ENCODE measurements around the gene ADAM17. TPM values are rescaled to one million over a fixed set of nuclear protein-coding genes. Genes with fewer than 3 reads are reported as not detected.

The ADAM17 gene
- total and polyA plus RNA-seq, 4 donors = 3.3 to 14.1 (median 7.9) TPM

DNA sequence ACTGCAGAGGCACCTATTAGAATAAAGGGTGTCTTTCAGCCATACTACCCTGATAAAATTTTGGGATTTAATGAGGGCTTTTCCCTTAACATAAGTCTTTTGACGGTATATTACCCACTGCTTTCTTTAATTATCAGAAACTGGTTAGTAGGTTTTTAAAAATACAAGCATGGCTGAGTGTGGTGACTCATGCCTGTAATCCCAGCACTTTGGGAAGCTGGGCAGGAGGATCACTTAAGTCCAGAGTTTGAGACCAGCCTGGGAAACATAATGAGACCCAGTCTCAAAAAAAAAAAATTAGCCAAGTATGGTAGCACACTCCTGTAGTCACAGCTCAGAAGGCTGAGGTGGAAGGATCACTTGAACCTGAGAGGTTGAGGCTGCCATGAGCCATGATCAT is 116.1 kb downstream of the ADAM17 start:
- no peak for TF ChIP-seq FOXA2 (IDR thresholded peaks at IDR 0.05)
- no peak for TF ChIP-seq TAF1 (conservative IDR thresholded peaks at IDR 0.05)
- TF ChIP-seq, protein P1, sequence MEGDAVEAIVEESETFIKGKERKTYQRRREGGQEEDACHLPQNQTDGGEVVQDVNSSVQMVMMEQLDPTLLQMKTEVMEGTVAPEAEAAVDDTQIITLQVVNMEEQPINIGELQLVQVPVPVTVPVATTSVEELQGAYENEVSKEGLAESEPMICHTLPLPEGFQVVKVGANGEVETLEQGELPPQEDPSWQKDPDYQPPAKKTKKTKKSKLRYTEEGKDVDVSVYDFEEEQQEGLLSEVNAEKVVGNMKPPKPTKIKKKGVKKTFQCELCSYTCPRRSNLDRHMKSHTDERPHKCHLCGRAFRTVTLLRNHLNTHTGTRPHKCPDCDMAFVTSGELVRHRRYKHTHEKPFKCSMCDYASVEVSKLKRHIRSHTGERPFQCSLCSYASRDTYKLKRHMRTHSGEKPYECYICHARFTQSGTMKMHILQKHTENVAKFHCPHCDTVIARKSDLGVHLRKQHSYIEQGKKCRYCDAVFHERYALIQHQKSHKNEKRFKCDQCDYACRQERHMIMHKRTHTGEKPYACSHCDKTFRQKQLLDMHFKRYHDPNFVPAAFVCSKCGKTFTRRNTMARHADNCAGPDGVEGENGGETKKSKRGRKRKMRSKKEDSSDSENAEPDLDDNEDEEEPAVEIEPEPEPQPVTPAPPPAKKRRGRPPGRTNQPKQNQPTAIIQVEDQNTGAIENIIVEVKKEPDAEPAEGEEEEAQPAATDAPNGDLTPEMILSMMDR (IDR thresholded peaks at IDR 0.05; ENCODE audit: low read depth, low read length, missing input control) = no peak
- no peak for TF ChIP-seq NR2F2 (IDR thresholded peaks at IDR 0.05)
- TF ChIP-seq RAD21 (IDR thresholded peaks at IDR 0.05) = no peak
- no peak for TF ChIP-seq FOXA1 (IDR thresholded peaks at IDR 0.05)
- no peak for TF ChIP-seq EGR1 (IDR thresholded peaks at IDR 0.05; ENCODE audit: low read depth in 2 of 2)
- no peak for TF ChIP-seq GABPA (IDR thresholded peaks at IDR 0.05 in 1 of 2, conservative IDR thresholded peaks at IDR 0.05 in 1 of 2)
- TF ChIP-seq, protein P2, sequence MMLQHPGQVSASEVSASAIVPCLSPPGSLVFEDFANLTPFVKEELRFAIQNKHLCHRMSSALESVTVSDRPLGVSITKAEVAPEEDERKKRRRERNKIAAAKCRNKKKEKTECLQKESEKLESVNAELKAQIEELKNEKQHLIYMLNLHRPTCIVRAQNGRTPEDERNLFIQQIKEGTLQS (IDR thresholded peaks at IDR 0.05) = no peak
- no peak for TF ChIP-seq YY1 (IDR thresholded peaks at IDR 0.05)
- TF ChIP-seq, protein P3, sequence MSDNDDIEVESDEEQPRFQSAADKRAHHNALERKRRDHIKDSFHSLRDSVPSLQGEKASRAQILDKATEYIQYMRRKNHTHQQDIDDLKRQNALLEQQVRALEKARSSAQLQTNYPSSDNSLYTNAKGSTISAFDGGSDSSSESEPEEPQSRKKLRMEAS (IDR thresholded peaks at IDR 0.05) = no peak
- TF ChIP-seq HNF4A (conservative IDR thresholded peaks at IDR 0.05) = no peak
- Histone ChIP-seq H3K9me3 (ENCODE audit: control insufficient read depth in 4 of 4, low read length in 3 of 4) (no peaks in the 10 kb centered on the region), H3K9ac (ENCODE audit: low read depth in 1 of 2, low read length in 2 of 2) (no peak overlapping the region), H3K27ac (ENCODE audit: low read depth in 1 of 2, low read length in 2 of 2) (no peak overlapping the region), H3K4me1 (ENCODE audit: control insufficient read depth in 4 of 4, insufficient read depth in 4 of 4, low read length in 3 of 4) (no peaks in the 10 kb centered on the region), H3K4me3 (ENCODE audit: low read depth in 1 of 3, low read length in 3 of 3) (no peak overlapping the region), H3K36me3 (ENCODE audit: control insufficient read depth in 4 of 4, insufficient read depth in 3 of 4, low read depth in 1 of 4, low read length in 3 of 4) (peaks cover 13 to 52% (median 44%) of the 10 kb centered on the region in 4 donors), H3K27me3 (ENCODE audit: control insufficient read depth in 4 of 4, insufficient read depth in 4 of 4, low read length in 3 of 4) (no peaks in the 10 kb centered on the region)
- WGBS = 97% methylated on average over 1 of the region's 1 CpG
- DNase-seq (ENCODE audit: low spot score) = no peak

Other genes with a start within 250 kb of the ADAM17 start
- 10 to 100 TPM in 1 of 2 donors, 1 to 10 TPM in 1; 6.6 to 11.4 TPM for gene ITGB1BP1, start 132.3 kb downstream of the ADAM17 start, total RNA-seq
- gene ITGB1BP1, start 132.3 kb downstream of the ADAM17 start, polyA plus RNA-seq = 10 to 100 TPM; 15.9 to 30.9 TPM
- gene CPSF3, start 132.2 kb downstream of the ADAM17 start, total RNA-seq = 10 to 100 TPM; 22.6 to 32.2 TPM
- 10 to 100 TPM in 1 of 2 donors, 1 to 10 TPM in 1; 8.7 to 11.3 TPM for gene CPSF3, start 132.2 kb downstream of the ADAM17 start, polyA plus RNA-seq
- gene IAH1, start 81.3 kb downstream of the ADAM17 start, total RNA-seq = 10 to 100 TPM; 19.2 to 22.6 TPM
- 10 to 100 TPM; 31.3 to 62.1 TPM for gene IAH1, start 81.3 kb downstream of the ADAM17 start, polyA plus RNA-seq
- gene YWHAQ, start 75.2 kb upstream of the ADAM17 start, total RNA-seq = 100 to 1,000 TPM in 1 of 2 donors, 10 to 100 TPM in 1; 78.6 to 145 TPM
- 10 to 100 TPM; 68.8 to 97.4 TPM for gene YWHAQ, start 75.2 kb upstream of the ADAM17 start, polyA plus RNA-seq

Measured in liver (tissue), 9 donors.